ENCODE data around the gene MBOAT2.

DNA sequence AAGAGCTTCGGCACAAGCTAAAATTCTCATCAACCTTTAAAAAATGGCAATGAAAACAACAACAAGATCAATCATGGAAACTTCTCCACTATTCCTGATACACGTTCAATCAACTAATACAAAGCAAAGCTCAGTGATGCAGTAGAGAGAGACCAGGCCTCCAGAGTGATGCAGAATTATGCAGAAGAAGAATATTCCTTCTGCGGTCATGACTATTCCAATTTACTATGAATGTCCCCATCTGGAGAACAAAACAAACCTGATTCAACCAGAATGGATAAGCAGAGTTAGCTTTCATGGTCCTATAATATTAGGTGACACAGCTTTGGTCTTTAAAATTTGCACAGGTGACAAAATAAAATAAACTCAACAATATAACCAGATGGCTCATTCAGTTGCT, 12.5 kb upstream of the MBOAT2 start:
- TF ChIP-seq, protein P1, sequence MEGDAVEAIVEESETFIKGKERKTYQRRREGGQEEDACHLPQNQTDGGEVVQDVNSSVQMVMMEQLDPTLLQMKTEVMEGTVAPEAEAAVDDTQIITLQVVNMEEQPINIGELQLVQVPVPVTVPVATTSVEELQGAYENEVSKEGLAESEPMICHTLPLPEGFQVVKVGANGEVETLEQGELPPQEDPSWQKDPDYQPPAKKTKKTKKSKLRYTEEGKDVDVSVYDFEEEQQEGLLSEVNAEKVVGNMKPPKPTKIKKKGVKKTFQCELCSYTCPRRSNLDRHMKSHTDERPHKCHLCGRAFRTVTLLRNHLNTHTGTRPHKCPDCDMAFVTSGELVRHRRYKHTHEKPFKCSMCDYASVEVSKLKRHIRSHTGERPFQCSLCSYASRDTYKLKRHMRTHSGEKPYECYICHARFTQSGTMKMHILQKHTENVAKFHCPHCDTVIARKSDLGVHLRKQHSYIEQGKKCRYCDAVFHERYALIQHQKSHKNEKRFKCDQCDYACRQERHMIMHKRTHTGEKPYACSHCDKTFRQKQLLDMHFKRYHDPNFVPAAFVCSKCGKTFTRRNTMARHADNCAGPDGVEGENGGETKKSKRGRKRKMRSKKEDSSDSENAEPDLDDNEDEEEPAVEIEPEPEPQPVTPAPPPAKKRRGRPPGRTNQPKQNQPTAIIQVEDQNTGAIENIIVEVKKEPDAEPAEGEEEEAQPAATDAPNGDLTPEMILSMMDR (conservative IDR thresholded peaks at IDR 0.05; ENCODE audit: low read length) = no peak
- no peak for TF ChIP-seq EZH2phosphoT487 (IDR thresholded peaks at IDR 0.05; ENCODE audit: borderline replicate concordance)

Measured in Loucy (cell line).